HepG2 (cell line): Measurements from ENCODE around the gene TK1. TPM values are rescaled to one million over a fixed set of nuclear protein-coding genes. Genes with fewer than 3 reads are reported as not detected.

Experiments used
- AGO2 ChIP-seq: fragments of 200-400 bp; formaldehyde crosslinking; optimal IDR thresholded peaks from 2 replicates; pipeline ENCODE3; 2017; ENCODE audit warnings: mild to moderate bottlenecking, low read depth, low read length, moderate library complexity
- ARID2 ChIP-seq: sonication (generic); formaldehyde crosslinking; IDR thresholded peaks from 2 replicates; pipeline ENCODE4 v1.8.1; 2022; ENCODE audit warnings: mild to moderate bottlenecking, missing genetic modification reagents, borderline replicate concordance
- FOXO1 ChIP-seq: sonication (generic); formaldehyde crosslinking; IDR thresholded peaks from 2 replicates; pipeline ENCODE4 v1.4.0; 2020; ENCODE audit warnings: missing genetic modification reagents
- HIVEP1 ChIP-seq: sonication (generic); formaldehyde crosslinking; IDR thresholded peaks from 2 replicates; pipeline ENCODE4 v1.4.0; 2020; ENCODE audit warnings: mild to moderate bottlenecking, missing genetic modification reagents
- HMG20A ChIP-seq: IDR thresholded peaks from 2 replicates; pipeline ENCODE4 v1.6.1; 2016; ENCODE audit warnings: borderline replicate concordance
- HMGA1 ChIP-seq: sonication (generic); formaldehyde crosslinking; conservative IDR thresholded peaks from 2 replicates; pipeline ENCODE4 v1.4.0; 2020; ENCODE audit warnings: missing genetic modification reagents
- HNF1B ChIP-seq: sonication (generic); formaldehyde crosslinking; IDR thresholded peaks from 2 replicates; pipeline ENCODE4 v1.5.1; 2020; ENCODE audit warnings: mild to moderate bottlenecking, moderate library complexity, missing genetic modification reagents
- ISX ChIP-seq: sonication (generic); formaldehyde crosslinking; conservative IDR thresholded peaks from 2 replicates; pipeline ENCODE4 v1.5.0; 2020; ENCODE audit warnings: missing genetic modification reagents
- MED13 ChIP-seq: sonication (generic); formaldehyde crosslinking; IDR thresholded peaks from 2 replicates; pipeline ENCODE4 v1.5.0; 2020; ENCODE audit warnings: missing genetic modification reagents
- MED8 ChIP-seq: sonication (generic); formaldehyde crosslinking; IDR thresholded peaks from 2 replicates; pipeline ENCODE4 v1.8.1; 2023; ENCODE audit warnings: mild to moderate bottlenecking, missing genetic modification reagents; ENCODE audit not compliant: insufficient replicate concordance
- NCOA2 ChIP-seq: sonication (generic); formaldehyde crosslinking; IDR thresholded peaks from 2 replicates; pipeline ENCODE4 v1.8.0; 2022; ENCODE audit warnings: inconsistent platforms
- NCOR1 ChIP-seq: fragments of 200-600 bp; sonication (generic); IDR thresholded peaks from 2 replicates; pipeline ENCODE4 v1.7.0; 2017; ENCODE audit warnings: antibody characterized with exemption, low read length, borderline replicate concordance
- NFE2L2 ChIP-seq: fragments of 150-350 bp; IDR thresholded peaks from 2 replicates; pipeline ENCODE4 v1.6.1; 2014; ENCODE audit warnings: low read length
- NFYC ChIP-seq: IDR thresholded peaks from 2 replicates; pipeline ENCODE4 v1.6.1; 2016; ENCODE audit warnings: missing genetic modification reagents, missing compliant biosample characterization
- PHF20 ChIP-seq: sonication (generic); formaldehyde crosslinking; IDR thresholded peaks from 2 replicates; pipeline ENCODE4 v1.5.0; 2020; ENCODE audit warnings: mild to moderate bottlenecking, missing genetic modification reagents
- PPARG ChIP-seq: conservative IDR thresholded peaks from 2 replicates; pipeline ENCODE4 v1.6.1; 2016; ENCODE audit warnings: missing biosample characterization, missing genetic modification reagents
- ZFP36L1 ChIP-seq: sonication (generic); formaldehyde crosslinking; IDR thresholded peaks from 2 replicates; pipeline ENCODE4 v1.8.0; 2022; ENCODE audit warnings: mild to moderate bottlenecking, missing genetic modification reagents, moderate library complexity
- ZNF317 ChIP-seq: sonication (generic); formaldehyde crosslinking; IDR thresholded peaks from 2 replicates; pipeline ENCODE4 v1.5.0; 2020; ENCODE audit warnings: mild to moderate bottlenecking, missing genetic modification reagents
- ZNF343 ChIP-seq: sonication (generic); formaldehyde crosslinking; IDR thresholded peaks from 2 replicates; pipeline ENCODE4 v1.4.0; 2020; ENCODE audit warnings: mild to moderate bottlenecking, missing genetic modification reagents
- ZNF614 ChIP-seq: IDR thresholded peaks from 2 replicates; pipeline ENCODE4 v1.6.1; 2018; ENCODE audit warnings: missing biosample characterization, missing genetic modification reagents, inconsistent platforms, borderline replicate concordance
- ZNF639 ChIP-seq: conservative IDR thresholded peaks from 2 replicates; pipeline ENCODE4 v1.6.1; 2018; ENCODE audit warnings: missing genetic modification reagents
- polyA plus RNA-seq, 8 experiments: library from polyadenylated mRNA; depleted of rRNA in 3 of 8; stranded (reverse) in 7 of 8; unstranded in 1 of 8; fragments of >200 nt; fragmentation: Illumina TruSeq in 4 of 8; extraction: Trizol in 4 of 8; gene quantifications; 2 replicates each; pipeline versions ENCODE4 v1.2.1 to v1.2.3, GENCODE V29; 2011 to 2016; ENCODE audit warnings: low read depth in 4 of 8, missing spikeins in 1 of 8, mixed read lengths in 1 of 8; ENCODE audit not compliant: insufficient read depth in 1 of 8
- total RNA-seq, 5 experiments: library from RNA; depleted of rRNA; stranded (reverse); fragments of >200 nt; fragmentation: Illumina TruSeq; extraction: Trizol; gene quantifications; 2 replicates each; pipeline ENCODE4 v1.2.3, GENCODE V29; 2016; ENCODE audit warnings: low read depth in 1 of 5
- TF ChIP-seq, protein P1 (sequence below): sonication (generic); formaldehyde crosslinking; IDR thresholded peaks from 2 replicates; pipeline ENCODE4 v1.5.0; 2020; ENCODE audit warnings: mild to moderate bottlenecking, missing genetic modification reagents, moderate library complexity
- TF ChIP-seq, protein P2 (sequence below): sonication (generic); formaldehyde crosslinking; IDR thresholded peaks from 2 replicates; pipeline ENCODE4 v1.4.0; 2020; ENCODE audit warnings: missing genetic modification reagents, mild to moderate bottlenecking, borderline replicate concordance

The TK1 gene
- total and polyA plus RNA-seq, 2 of the 13 experiments (the other 11 are each of a cell fraction or from before 2014, with no cell fraction given), result 45.0 to 96.0 TPM

- TF ChIP-seq AGO2 (no peak), NCOR1 (no peak), ZNF317 (CRISPR knock-in tag) (no peak), HNF1B (CRISPR knock-in tag) (peak; percentile 80), ZFP36L1 (CRISPR knock-in tag) (no peak), ZNF639 (CRISPR knock-in tag) (no peak), FOXO1 (CRISPR knock-in tag) (no peak; the same call in 1 of the 2 replicates), PHF20 (CRISPR knock-in tag) (no peak), NCOA2 (CRISPR knock-in tag) (no peak), HMGA1 (CRISPR knock-in tag) (no peak), ZNF614 (CRISPR knock-in tag) (peak; percentile 69; the same call in 1 of the 2 replicates), MED13 (CRISPR knock-in tag) (no peak), HIVEP1 (CRISPR knock-in tag) (peak; percentile 23; the same call in 1 of the 2 replicates), NFE2L2 (no peak), ZNF343 (CRISPR knock-in tag) (no peak), ISX (no peak), ARID2 (no peak), MED8 (CRISPR knock-in tag) (no peak), PPARG (CRISPR knock-in tag) (0 out of 2 replicates have a peak, but pooled peaks have one; percentile 24), HMG20A (CRISPR knock-in tag) (peak; percentile 15; the same call in 1 of the 2 replicates), NFYC (CRISPR knock-in tag) (no peak)
- TF ChIP-seq, protein P1, sequence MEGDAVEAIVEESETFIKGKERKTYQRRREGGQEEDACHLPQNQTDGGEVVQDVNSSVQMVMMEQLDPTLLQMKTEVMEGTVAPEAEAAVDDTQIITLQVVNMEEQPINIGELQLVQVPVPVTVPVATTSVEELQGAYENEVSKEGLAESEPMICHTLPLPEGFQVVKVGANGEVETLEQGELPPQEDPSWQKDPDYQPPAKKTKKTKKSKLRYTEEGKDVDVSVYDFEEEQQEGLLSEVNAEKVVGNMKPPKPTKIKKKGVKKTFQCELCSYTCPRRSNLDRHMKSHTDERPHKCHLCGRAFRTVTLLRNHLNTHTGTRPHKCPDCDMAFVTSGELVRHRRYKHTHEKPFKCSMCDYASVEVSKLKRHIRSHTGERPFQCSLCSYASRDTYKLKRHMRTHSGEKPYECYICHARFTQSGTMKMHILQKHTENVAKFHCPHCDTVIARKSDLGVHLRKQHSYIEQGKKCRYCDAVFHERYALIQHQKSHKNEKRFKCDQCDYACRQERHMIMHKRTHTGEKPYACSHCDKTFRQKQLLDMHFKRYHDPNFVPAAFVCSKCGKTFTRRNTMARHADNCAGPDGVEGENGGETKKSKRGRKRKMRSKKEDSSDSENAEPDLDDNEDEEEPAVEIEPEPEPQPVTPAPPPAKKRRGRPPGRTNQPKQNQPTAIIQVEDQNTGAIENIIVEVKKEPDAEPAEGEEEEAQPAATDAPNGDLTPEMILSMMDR, result peak; percentile 94
- TF ChIP-seq, protein P2, sequence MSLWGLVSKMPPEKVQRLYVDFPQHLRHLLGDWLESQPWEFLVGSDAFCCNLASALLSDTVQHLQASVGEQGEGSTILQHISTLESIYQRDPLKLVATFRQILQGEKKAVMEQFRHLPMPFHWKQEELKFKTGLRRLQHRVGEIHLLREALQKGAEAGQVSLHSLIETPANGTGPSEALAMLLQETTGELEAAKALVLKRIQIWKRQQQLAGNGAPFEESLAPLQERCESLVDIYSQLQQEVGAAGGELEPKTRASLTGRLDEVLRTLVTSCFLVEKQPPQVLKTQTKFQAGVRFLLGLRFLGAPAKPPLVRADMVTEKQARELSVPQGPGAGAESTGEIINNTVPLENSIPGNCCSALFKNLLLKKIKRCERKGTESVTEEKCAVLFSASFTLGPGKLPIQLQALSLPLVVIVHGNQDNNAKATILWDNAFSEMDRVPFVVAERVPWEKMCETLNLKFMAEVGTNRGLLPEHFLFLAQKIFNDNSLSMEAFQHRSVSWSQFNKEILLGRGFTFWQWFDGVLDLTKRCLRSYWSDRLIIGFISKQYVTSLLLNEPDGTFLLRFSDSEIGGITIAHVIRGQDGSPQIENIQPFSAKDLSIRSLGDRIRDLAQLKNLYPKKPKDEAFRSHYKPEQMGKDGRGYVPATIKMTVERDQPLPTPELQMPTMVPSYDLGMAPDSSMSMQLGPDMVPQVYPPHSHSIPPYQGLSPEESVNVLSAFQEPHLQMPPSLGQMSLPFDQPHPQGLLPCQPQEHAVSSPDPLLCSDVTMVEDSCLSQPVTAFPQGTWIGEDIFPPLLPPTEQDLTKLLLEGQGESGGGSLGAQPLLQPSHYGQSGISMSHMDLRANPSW (CRISPR knock-in tag), result no peak
These were observed 52.6 kb downstream of the TK1 start (continued) for GRCh38 chr17:78133971-78134898.
